SKM-1 treated with dmso at 0.1 percent for 144 hours (cell line): ENCODE measurements around the gene CHRNB2.

Experiments
- DNase-seq: peaks from one replicate; lab custom pipeline; 2025; ENCODE audit not compliant: unreplicated experiment; lab: John Stamatoyannopoulos, UW

CHRNB2 gene

GRCh38 chr1:154629061-154629674 is 61.6 kb downstream of the CHRNB2 start:
- no peak for DNase-seq
